DMS114 treated with DMSO at 0.1 percent for 48 hours (cell line): Measurements from ENCODE around the gene PPIE.
"Not testable (repeated sequence)": the region's sequence is repeated elsewhere in the genome, so short reads cannot be mapped to it uniquely, and the experiment has no call there.

Source experiments
- DNase-seq: peaks from one replicate; lab custom pipeline; 2025; ENCODE audit not compliant: unreplicated experiment; lab: John Stamatoyannopoulos, UW

PPIE gene

GRCh38 chr1:39757501-39757900, 18.8 kb downstream of the PPIE start:
- DNase-seq: no peak

GRCh38 chr1:39758556-39759435, 20.1 kb downstream of the PPIE start:
- DNase-seq: no peak

GRCh38 chr1:39759436-39759726, 20.7 kb downstream of the PPIE start:
- no peak for DNase-seq

GRCh38 chr1:39760074-39761008, 21.7 kb downstream of the PPIE start:
- DNase-seq: no peak

GRCh38 chr1:39761016-39761415, 22.3 kb downstream of the PPIE start:
- no peak for DNase-seq

GRCh38 chr1:39761557-39762260, 23.0 kb downstream of the PPIE start:
- no peak for DNase-seq

- DNase-seq: no peak
Measured at GRCh38 chr1:39762550-39763540, 24.2 kb downstream of the PPIE start.

GRCh38 chr1:39763619-39764374, 25.1 kb downstream of the PPIE start:
- DNase-seq: not testable (repeated sequence)

- not testable (repeated sequence) for DNase-seq
Measured at GRCh38 chr1:39764512-39764911, 25.8 kb downstream of the PPIE start.

- not testable (repeated sequence) for DNase-seq
Measured at GRCh38 chr1:39766466-39766865, 27.8 kb downstream of the PPIE start.

GRCh38 chr1:39769502-39769901, 30.8 kb downstream of the PPIE start:
- DNase-seq: not testable (repeated sequence)

- not testable (repeated sequence) for DNase-seq
Measured at GRCh38 chr1:39770100-39771021, 31.7 kb downstream of the PPIE start.

- DNase-seq: not testable (repeated sequence)
Measured at GRCh38 chr1:39771022-39771532, 32.4 kb downstream of the PPIE start, which contains the start of gene OXCT2. TSS of gene OXCT2 (minus strand) at chr1:39771348. CDS start at chr1:39771255, 93 bp downstream.

GRCh38 chr1:39773369-39773979, 34.8 kb downstream of the PPIE start:
- not testable (repeated sequence) for DNase-seq

- DNase-seq: not testable (repeated sequence)
Measured at GRCh38 chr1:39775141-39775540, 36.5 kb downstream of the PPIE start.

- DNase-seq: not testable (repeated sequence)
Measured at GRCh38 chr1:39775676-39776399, 37.2 kb downstream of the PPIE start.

- DNase-seq: no peak
Measured at GRCh38 chr1:39776400-39776713, 37.7 kb downstream of the PPIE start.
